Neural cell (in vitro differentiated cells): ENCODE results near the gene TRMT10C. TPM values are rescaled to one million over a fixed set of nuclear protein-coding genes. Genes with fewer than 3 reads are reported as not detected.

Experiments
- H2AFZ ChIP-seq: fragments of 200-600, 300-800 bp; sonication (generic), shearing (Covaris generic); 2 replicates; pipeline ENCODE4 v1.6.0; 2014; ENCODE audit warnings: low read depth, mild to moderate bottlenecking, antibody characterized with exemption, low read length, moderate library complexity
- H3F3A ChIP-seq: fragments of 200-600 bp; shearing (Covaris generic); 2 replicates; pipeline ENCODE4 v1.6.1; 2016; ENCODE audit warnings: mild to moderate bottlenecking, moderate library complexity, mixed read lengths, antibody characterized with exemption, low read length; ENCODE audit not compliant: insufficient read depth, poor library complexity, severe bottlenecking
- H3K27ac ChIP-seq: fragments of 200-600, 300-800 bp; sonication (generic), shearing (Covaris generic); 2 replicates; pipeline ENCODE4 v1.5.1; 2014; ENCODE audit warnings: mild to moderate bottlenecking, low read length, moderate library complexity
- H3K27me3 ChIP-seq: fragments of 300-800, 200-600 bp; sonication (generic), shearing (Covaris generic); 2 replicates; pipeline ENCODE4 v1.6.0; 2014; ENCODE audit warnings: mild to moderate bottlenecking, low read depth, low read length, moderate library complexity; ENCODE audit not compliant: insufficient read depth
- H3K36me3 ChIP-seq: fragments of 300-800, 200-600 bp; sonication (generic), shearing (Covaris generic); 2 replicates; pipeline ENCODE4 v1.5.1; 2014; ENCODE audit warnings: mild to moderate bottlenecking, antibody characterized with exemption, low read length, moderate library complexity; ENCODE audit not compliant: insufficient read depth
- H3K4me2 ChIP-seq: fragments of 300-800, 200-600 bp; sonication (generic), shearing (Covaris generic); 2 replicates; pipeline ENCODE4 v1.6.0; 2014; ENCODE audit warnings: mild to moderate bottlenecking, low read length
- H3K4me3 ChIP-seq: fragments of 300-800, 200-600 bp; sonication (generic), shearing (Covaris generic); 2 replicates; pipeline ENCODE4 v1.5.1; 2014; ENCODE audit warnings: mild to moderate bottlenecking, low read length, moderate library complexity
- H3K79me2 ChIP-seq: fragments of 200-600 bp; shearing (Covaris generic); replicated peaks from 2 replicates; pipeline ENCODE4 v1.6.0; 2014; ENCODE audit warnings: mild to moderate bottlenecking, low read length, moderate library complexity; ENCODE audit not compliant: insufficient read depth
- H3K9ac ChIP-seq: fragments of 300-800, 200-600 bp; sonication (generic), shearing (Covaris generic); 2 replicates; pipeline ENCODE4 v1.6.1; 2016; ENCODE audit warnings: mild to moderate bottlenecking, low read length, mixed read lengths
- H3K9me2 ChIP-seq: fragments of 200-600 bp; shearing (Covaris generic); 2 replicates; pipeline ENCODE4 v1.6.1; 2016; ENCODE audit warnings: mild to moderate bottlenecking, low read length, mixed read lengths; ENCODE audit not compliant: insufficient read depth
- H3K9me3 ChIP-seq: fragments of 200-600, 300-800 bp; sonication (generic), shearing (Covaris generic); 2 replicates; pipeline ENCODE4 v1.6.1; 2016; ENCODE audit warnings: mild to moderate bottlenecking, mixed run types, low read length, moderate library complexity, mixed read lengths
- H4K20me1 ChIP-seq: fragments of 200-600 bp; shearing (Covaris generic); 2 replicates; pipeline ENCODE4 v1.6.1; 2016; ENCODE audit warnings: mild to moderate bottlenecking, mixed run types; ENCODE audit not compliant: insufficient read depth
- CTCF ChIP-seq: fragments of 450-650 bp; IDR thresholded peaks from 2 replicates; pipeline ENCODE4 v1.5.1; 2014; ENCODE audit warnings: antibody characterized with exemption, mild to moderate bottlenecking, moderate library complexity; ENCODE audit not compliant: poor library complexity, severe bottlenecking
- EP300 ChIP-seq: fragments of 450-650 bp; conservative IDR thresholded peaks from 2 replicates; pipeline ENCODE4 v1.6.1; 2014; ENCODE audit warnings: antibody characterized with exemption, mild to moderate bottlenecking, moderate library complexity; ENCODE audit not compliant: poor library complexity, severe bottlenecking
- EZH2 ChIP-seq: fragments of 200-600, 300-800 bp; shearing (Covaris generic), sonication (generic); IDR thresholded peaks from 2 replicates; pipeline ENCODE4 v1.6.1; 2014; ENCODE audit warnings: antibody characterized with exemption, low read length, borderline replicate concordance, mild to moderate bottlenecking; ENCODE audit not compliant: insufficient read depth, poor library complexity, severe bottlenecking
- MXI1 ChIP-seq: fragments of 450-650 bp; conservative IDR thresholded peaks from 2 replicates; pipeline ENCODE4 v1.6.1; 2014; ENCODE audit warnings: antibody characterized with exemption, mild to moderate bottlenecking; ENCODE audit not compliant: poor library complexity, severe bottlenecking
- POLR2AphosphoS5 ChIP-seq: IDR thresholded peaks from 2 replicates; pipeline ENCODE4 v1.6.1; 2012
- RAD21 ChIP-seq: fragments of 450-650 bp; conservative IDR thresholded peaks from 2 replicates; pipeline ENCODE4 v1.6.1; 2014; ENCODE audit warnings: antibody characterized with exemption, mild to moderate bottlenecking, moderate library complexity
- REST ChIP-seq: IDR thresholded peaks from 2 replicates; pipeline ENCODE4 v1.6.1; 2012; ENCODE audit warnings: borderline replicate concordance
- SMC3 ChIP-seq: fragments of 450-650 bp; conservative IDR thresholded peaks from 2 replicates; pipeline ENCODE4 v1.6.1; 2014; ENCODE audit warnings: antibody characterized with exemption, mild to moderate bottlenecking, moderate library complexity; ENCODE audit not compliant: poor library complexity
- TAF1 ChIP-seq: IDR thresholded peaks from 2 replicates; pipeline ENCODE4 v1.6.1; 2012; ENCODE audit warnings: low read depth
- polyA plus RNA-seq: library from polyadenylated mRNA; depleted of rRNA; stranded (reverse); fragments of >200 nt; gene quantifications from 2 replicates; pipeline ENCODE4 v1.2.3, GENCODE V29; 2014

TRMT10C gene
- polyA plus RNA-seq, 1 donor from 2014 or later: 44.5 TPM

GRCh38 chr3:101518421-101518871 is 43.2 kb upstream of the TRMT10C start:
- Histone ChIP-seq H2AFZ (no peak overlapping the region), H3K4me3 (no peak overlapping the region), H3K9me2 (no peaks in the 10 kb centered on the region), H3K27ac (no peak overlapping the region), H3K27me3 (no peaks in the 10 kb centered on the region), H3F3A (no peaks in the 10 kb centered on the region), H3K9ac (no peak overlapping the region), H3K79me2 (no peaks in the 10 kb centered on the region), H4K20me1 (no peaks in the 10 kb centered on the region), H3K9me3 (no peaks in the 10 kb centered on the region), H3K4me2 (no peak overlapping the region), H3K36me3 (no peaks in the 10 kb centered on the region)
- TF ChIP-seq EP300 (no peak), POLR2AphosphoS5 (no peak), RAD21 (no peak), CTCF (no peak), EZH2 (no peak)

GRCh38 chr3:101519685-101520365 is 41.8 kb upstream of the TRMT10C start:
- Histone ChIP-seq H3K9ac (no peak overlapping the region), H3K27me3 (no peaks in the 10 kb centered on the region), H3K9me3 (no peaks in the 10 kb centered on the region), H3F3A (no peaks in the 10 kb centered on the region), H3K27ac (no peak overlapping the region), H3K4me2 (no peak overlapping the region), H4K20me1 (no peaks in the 10 kb centered on the region), H3K79me2 (no peaks in the 10 kb centered on the region), H3K9me2 (no peaks in the 10 kb centered on the region), H3K36me3 (no peaks in the 10 kb centered on the region), H3K4me3 (no peak overlapping the region), H2AFZ (no peak overlapping the region)
- TF ChIP-seq MXI1 (no peak), REST (no peak), SMC3 (no peak), EZH2 (no peak), CTCF (no peak), EP300 (no peak), TAF1 (no peak), RAD21 (no peak), POLR2AphosphoS5 (no peak)
